HUES64 (cell line): ENCODE data around the gene PLK2.

Source experiments
- H3K27ac ChIP-seq: 2 replicates; pipeline ENCODE4 v1.7.0; 2013; ENCODE audit warnings: low read depth, low read length, inconsistent platforms
- H3K27me3 ChIP-seq: 2 replicates; pipeline ENCODE4 v1.6.1; 2013; ENCODE audit warnings: mild to moderate bottlenecking, low read length; ENCODE audit not compliant: insufficient read depth
- H3K36me3 ChIP-seq: 2 replicates; pipeline ENCODE4 v1.6.1; 2013; ENCODE audit warnings: mild to moderate bottlenecking, low read length; ENCODE audit not compliant: insufficient read depth
- H3K4me1 ChIP-seq: 2 replicates; pipeline ENCODE4 v1.6.1; 2013; ENCODE audit warnings: mild to moderate bottlenecking, low read length, moderate library complexity; ENCODE audit not compliant: insufficient read depth
- H3K4me3 ChIP-seq: 2 replicates; pipeline ENCODE4 v1.5.1; 2013; ENCODE audit warnings: mild to moderate bottlenecking, low read length, moderate library complexity
- H3K9ac ChIP-seq: 2 replicates; pipeline ENCODE4 v1.6.1; 2013; ENCODE audit warnings: mild to moderate bottlenecking, low read depth, low read length
- H3K9me3 ChIP-seq: 2 replicates; pipeline ENCODE4 v1.6.1; 2013; ENCODE audit warnings: low read depth, low read length; ENCODE audit not compliant: insufficient read depth
- WGBS: fragments of 150-250, 120-280 bp; methylation state at CpG from one replicate; pipeline ENCODE4 v1.1.7; 2013; ENCODE audit warnings: missing lambda C conversion rate; 5-methylcytosine and 5-hydroxymethylcytosine counted together

The PLK2 gene

DNA sequence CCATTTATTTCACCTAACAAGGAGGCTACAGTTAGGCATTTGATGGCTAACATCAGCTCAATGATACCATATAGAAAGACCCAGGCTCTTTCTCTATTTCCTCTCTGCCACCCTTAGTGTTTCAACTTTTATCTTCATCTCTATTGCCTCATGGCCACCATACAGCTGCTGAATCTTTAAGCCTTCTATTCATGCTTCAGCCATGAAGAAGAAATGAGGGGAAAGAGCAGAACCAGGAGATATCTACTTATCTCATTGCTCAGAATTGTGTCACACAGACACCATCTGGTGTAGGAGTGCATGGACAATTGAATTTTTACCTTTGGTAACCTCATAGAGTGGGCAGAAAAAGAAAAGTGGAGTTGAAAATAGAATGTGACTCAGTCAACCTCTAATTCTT lies 38.0 kb upstream of the PLK2 start:
- Histone ChIP-seq H3K27me3 (no peaks in the 10 kb centered on the region), H3K9ac (no peak overlapping the region), H3K36me3 (no peaks in the 10 kb centered on the region), H3K4me3 (no peak overlapping the region), H3K9me3 (no peaks in the 10 kb centered on the region), H3K27ac (no peak overlapping the region), H3K4me1 (no peaks in the 10 kb centered on the region)

GRCh38 chr5:58497386-58497785 lies 37.5 kb upstream of the PLK2 start:
- H3K9me3 ChIP-seq = no peaks in the 10 kb centered on the region
- H3K4me3 ChIP-seq = no peak overlapping the region
- WGBS = 91% methylated on average over 5 of the region's 5 CpGs
- H3K27me3 ChIP-seq = no peaks in the 10 kb centered on the region
- H3K27ac ChIP-seq = no peak overlapping the region
- no peaks in the 10 kb centered on the region for H3K36me3 ChIP-seq
- H3K9ac ChIP-seq = no peak overlapping the region
- H3K4me1 ChIP-seq = no peaks in the 10 kb centered on the region

GRCh38 chr5:58496488-58496887 lies 36.6 kb upstream of the PLK2 start:
- H3K4me3 ChIP-seq = no peak overlapping the region
- H3K36me3 ChIP-seq = no peaks in the 10 kb centered on the region
- H3K9ac ChIP-seq = no peak overlapping the region
- no peaks in the 10 kb centered on the region for H3K9me3 ChIP-seq
- WGBS = 84% methylated on average over 3 of the region's 3 CpGs
- no peak overlapping the region for H3K27ac ChIP-seq
- peaks cover 2% of the 10 kb centered on the region for H3K4me1 ChIP-seq
- H3K27me3 ChIP-seq = no peaks in the 10 kb centered on the region

DNA sequence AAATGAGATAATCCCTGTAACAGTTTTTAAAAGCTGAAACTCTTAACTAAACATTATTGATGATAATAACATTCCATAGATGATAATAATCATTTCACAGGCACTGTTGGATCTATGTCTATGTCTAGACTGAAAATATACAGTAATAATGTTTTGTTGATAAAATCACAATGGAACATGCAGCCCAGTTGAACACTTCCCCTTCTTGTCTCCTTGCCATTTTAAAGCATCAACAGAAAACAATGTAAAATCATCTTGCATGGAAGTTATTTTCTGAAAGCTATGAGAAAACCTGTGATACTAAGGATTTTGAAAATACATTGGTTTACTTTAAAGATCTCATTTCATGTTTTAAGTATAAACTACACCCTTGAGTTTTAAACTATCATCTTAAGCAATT lies 33.3 kb upstream of the PLK2 start:
- Histone ChIP-seq H3K36me3 (no peaks in the 10 kb centered on the region), H3K4me1 (peaks cover 19% of the 10 kb centered on the region), H3K9me3 (no peaks in the 10 kb centered on the region), H3K4me3 (no peak overlapping the region), H3K27me3 (no peaks in the 10 kb centered on the region), H3K9ac (no peak overlapping the region), H3K27ac (no peak overlapping the region)

DNA sequence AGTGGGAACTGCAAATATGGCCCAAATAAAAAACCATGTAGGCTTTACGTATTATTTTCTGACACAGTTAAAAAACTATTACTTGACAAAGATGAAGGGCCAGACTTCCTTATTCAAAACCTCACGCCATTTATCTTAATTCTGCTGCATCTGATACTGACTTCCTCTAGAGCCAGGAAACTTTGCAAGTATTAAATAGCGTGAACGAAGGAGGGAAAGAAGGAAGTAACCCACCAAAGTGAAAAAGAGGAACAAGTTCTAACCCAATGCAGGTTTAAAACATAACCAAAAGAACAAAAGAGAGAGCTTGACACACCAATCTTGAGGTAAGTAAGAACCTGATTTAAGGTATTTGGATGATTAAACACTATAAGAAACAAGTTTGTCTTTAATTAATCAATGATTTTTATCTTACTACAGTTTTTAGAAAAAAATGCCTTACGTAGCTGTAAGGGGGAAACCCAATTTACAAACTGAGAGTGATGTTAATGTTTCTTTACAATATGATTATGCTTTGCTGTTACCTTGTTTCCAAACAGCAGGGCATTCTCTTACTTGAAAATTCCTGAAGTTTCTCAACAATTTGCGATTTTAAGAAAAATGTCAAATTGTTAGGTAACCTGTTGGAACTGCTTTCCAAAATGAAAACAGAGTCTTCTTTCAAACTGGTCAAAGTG lies 31.5 kb upstream of the PLK2 start, which contains the start of gene GAPT:
GAPT (plus strand) TSS at position 220 of the 677 bp plus-strand sequence. CDS start 3,102 bp downstream, outside the sequence.
- Histone ChIP-seq H3K27ac (no peak within 1 kb of the TSS), H3K36me3 (no peaks in the 10 kb centered on the region), H3K4me3 (no peak within 1 kb of the TSS), H3K9ac (no peak within 1 kb of the TSS), H3K9me3 (no peaks in the 10 kb centered on the region), H3K27me3 (no peaks in the 10 kb centered on the region), H3K4me1 (peaks cover 19% of the 10 kb centered on the region)
- 78% methylated on average over 5 of the region's 6 CpGs for WGBS

DNA sequence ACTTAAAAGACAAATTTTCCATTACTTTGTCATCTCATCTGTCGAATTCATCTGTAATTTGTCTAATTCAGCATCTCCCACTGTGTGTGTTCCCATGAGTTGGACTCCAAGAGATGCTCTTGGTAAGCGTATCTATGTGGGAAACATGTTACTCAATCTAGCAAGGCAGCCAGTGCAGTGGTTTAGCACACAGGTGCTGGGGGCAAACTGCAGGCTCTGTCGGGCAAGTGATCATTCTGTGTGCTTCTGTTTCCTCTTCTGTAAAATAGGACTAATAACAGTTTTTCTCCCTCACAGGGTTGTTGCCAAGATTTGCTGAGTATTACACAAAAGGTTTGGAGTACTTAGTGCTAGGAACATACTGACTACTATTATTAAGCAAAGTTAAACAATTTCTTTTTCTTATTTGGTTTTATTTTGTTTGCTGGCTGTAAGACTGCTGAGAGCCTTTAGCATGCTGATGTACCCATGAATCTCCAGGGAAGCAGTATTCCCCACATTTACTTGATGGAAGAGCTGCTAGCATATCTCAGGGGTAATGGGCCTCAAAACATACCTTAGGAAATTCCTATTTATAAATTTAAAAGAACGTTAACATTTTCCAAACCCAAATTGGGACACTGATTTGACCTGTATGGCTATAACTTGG lies 30.6 kb upstream of the PLK2 start:
- peaks cover 19% of the 10 kb centered on the region for H3K4me1 ChIP-seq
- 80% methylated on average over 3 of the region's 4 CpGs for WGBS
- no peak overlapping the region for H3K27ac ChIP-seq
- no peak overlapping the region for H3K4me3 ChIP-seq
- no peak overlapping the region for H3K9ac ChIP-seq
- no peaks in the 10 kb centered on the region for H3K9me3 ChIP-seq
- no peaks in the 10 kb centered on the region for H3K27me3 ChIP-seq
- no peaks in the 10 kb centered on the region for H3K36me3 ChIP-seq

DNA sequence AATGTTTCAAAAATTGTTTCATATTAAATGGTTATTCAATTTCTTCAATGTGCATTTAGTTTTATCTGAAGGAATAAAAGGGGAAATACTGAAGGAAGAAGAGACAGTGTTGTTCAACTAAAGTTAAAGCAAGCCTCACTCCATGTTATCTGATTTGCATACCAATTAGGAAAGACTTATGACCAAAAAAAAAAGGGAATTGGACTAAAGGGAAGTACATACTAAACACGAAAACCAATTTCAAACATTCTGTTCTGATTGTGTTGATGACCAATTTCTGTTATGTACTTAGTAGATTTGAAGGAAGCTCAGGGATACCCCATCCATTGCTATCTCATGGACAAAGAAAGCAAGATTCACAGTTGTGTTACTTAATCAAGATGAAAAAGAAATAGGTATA lies 26.4 kb upstream of the PLK2 start:
- WGBS = 100% methylated on average over 1 of the region's 1 CpG
- Histone ChIP-seq H3K27ac (no peak overlapping the region), H3K4me3 (no peak overlapping the region), H3K9ac (no peak overlapping the region), H3K36me3 (no peaks in the 10 kb centered on the region), H3K4me1 (peaks cover 15% of the 10 kb centered on the region), H3K9me3 (no peaks in the 10 kb centered on the region), H3K27me3 (no peaks in the 10 kb centered on the region)

GRCh38 chr5:58484505-58484904 lies 24.6 kb upstream of the PLK2 start:
- 82% methylated on average over 4 of the region's 4 CpGs for WGBS
- Histone ChIP-seq H3K4me1 (no peaks in the 10 kb centered on the region), H3K9ac (no peak overlapping the region), H3K27ac (no peak overlapping the region), H3K4me3 (no peak overlapping the region), H3K27me3 (no peaks in the 10 kb centered on the region), H3K36me3 (no peaks in the 10 kb centered on the region), H3K9me3 (no peaks in the 10 kb centered on the region)

- H3K4me1 ChIP-seq = no peaks in the 10 kb centered on the region
- H3K27ac ChIP-seq = no peak overlapping the region
- WGBS = 94% methylated on average over 1 of the region's 1 CpG
- no peaks in the 10 kb centered on the region for H3K36me3 ChIP-seq
- H3K4me3 ChIP-seq = no peak overlapping the region
- no peaks in the 10 kb centered on the region for H3K9me3 ChIP-seq
- H3K27me3 ChIP-seq = no peaks in the 10 kb centered on the region
- no peak overlapping the region for H3K9ac ChIP-seq
These were observed 22.6 kb upstream of the PLK2 start for GRCh38 chr5:58482536-58482935.

DNA sequence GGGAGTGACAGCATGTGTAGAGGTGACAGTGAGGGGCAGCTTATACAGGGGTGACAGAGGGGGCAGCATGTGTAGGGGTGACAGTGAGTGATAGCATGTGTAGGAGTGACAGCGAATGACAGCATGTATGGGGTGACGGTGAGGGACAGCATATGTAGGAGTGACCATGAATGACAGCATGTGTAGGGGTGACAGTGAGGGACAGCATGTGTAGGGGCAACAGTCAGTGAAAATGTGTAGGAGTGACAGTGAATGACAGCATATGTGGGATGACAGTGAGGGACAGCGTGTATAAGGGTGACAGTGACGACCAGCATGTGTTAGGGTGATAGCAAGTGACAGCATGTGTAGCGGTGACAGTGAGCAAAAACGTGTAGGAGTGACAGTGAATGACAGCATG lies 21.9 kb upstream of the PLK2 start:
- WGBS = 91% methylated on average over 6 of the region's 6 CpGs
- no peaks in the 10 kb centered on the region for H3K27me3 ChIP-seq
- H3K27ac ChIP-seq = no peak overlapping the region
- H3K9me3 ChIP-seq = no peaks in the 10 kb centered on the region
- H3K36me3 ChIP-seq = no peaks in the 10 kb centered on the region
- H3K4me3 ChIP-seq = no peak overlapping the region
- no peaks in the 10 kb centered on the region for H3K4me1 ChIP-seq
- H3K9ac ChIP-seq = no peak overlapping the region

- no peak overlapping the region for H3K27ac ChIP-seq
- no peaks in the 10 kb centered on the region for H3K36me3 ChIP-seq
- no peaks in the 10 kb centered on the region for H3K9me3 ChIP-seq
- H3K4me1 ChIP-seq = no peaks in the 10 kb centered on the region
- H3K27me3 ChIP-seq = no peaks in the 10 kb centered on the region
- H3K4me3 ChIP-seq = no peak overlapping the region
- no peak overlapping the region for H3K9ac ChIP-seq
These were observed 21.3 kb upstream of the PLK2 start for GRCh38 chr5:58481066-58481676.
